ENCODE data around the gene DUOXA2. TPM values are rescaled to one million over a fixed set of nuclear protein-coding genes. Genes with fewer than 3 reads are reported as not detected.
A peak's percentile ranks its signal among the peaks of the same experiment; 100 is the strongest.

DUOXA2 gene
- total RNA-seq, 1 donor from 2014 or later = not detected

GRCh38 chr15:45115312-45115820 lies 1.2 kb downstream of the DUOXA2 start:
- no peaks in the 10 kb centered on the region for H3K36me3 Mint-ChIP-seq (ENCODE audit: low read depth, unreplicated experiment)
- no peak for FAIRE-seq
- peaks cover 72% of the 10 kb centered on the region for H3K27me3 Mint-ChIP-seq (ENCODE audit: low read depth, unreplicated experiment)
- H3K9me3 Mint-ChIP-seq (ENCODE audit: unreplicated experiment) = peaks cover 5% of the 10 kb centered on the region
- no peak overlapping the region for H3K4me3 ChIP-seq (ENCODE audit: insufficient read depth, low read depth, low read length)
- H3K27ac Mint-ChIP-seq (ENCODE audit: unreplicated experiment) = no peak overlapping the region
- no peak overlapping the region for H3K9ac ChIP-seq (ENCODE audit: low read length)
- no peak overlapping the region for H3K27ac ChIP-seq (ENCODE audit: low read depth, low read length)
- no peak for DNase-seq (ENCODE audit: low read depth)
- no peaks in the 10 kb centered on the region for H3K36me3 ChIP-seq (ENCODE audit: insufficient read depth, low read length)
- H2AFZ ChIP-seq (ENCODE audit: low read depth, low read length) = no peak overlapping the region
- no peaks in the 10 kb centered on the region for H3K4me1 ChIP-seq (ENCODE audit: insufficient read depth, low read length)
- H3K79me2 ChIP-seq (ENCODE audit: insufficient read depth, low read length) = no peaks in the 10 kb centered on the region
- H3K4me1 Mint-ChIP-seq (ENCODE audit: low read depth, unreplicated experiment) = no peaks in the 10 kb centered on the region
- H3K27me3 ChIP-seq (ENCODE audit: insufficient read depth, low read length) = peaks cover 67% of the 10 kb centered on the region
- TF ChIP-seq CTCF (IDR thresholded peaks at IDR 0.05; ENCODE audit: insufficient read depth, low read depth, low read length) (no peak), EZH2 (IDR thresholded peaks at IDR 0.05; ENCODE audit: insufficient read depth, low read length) (no peak)
- no peaks in the 10 kb centered on the region for H4K20me1 ChIP-seq (ENCODE audit: insufficient read depth, low read length)
- no peak overlapping the region for H3K4me3 Mint-ChIP-seq (ENCODE audit: unreplicated experiment)
- no peak overlapping the region for H3K4me2 ChIP-seq (ENCODE audit: low read length)
- H3K9me3 ChIP-seq (ENCODE audit: insufficient read depth, low read depth, low read length) = no peaks in the 10 kb centered on the region

DNA sequence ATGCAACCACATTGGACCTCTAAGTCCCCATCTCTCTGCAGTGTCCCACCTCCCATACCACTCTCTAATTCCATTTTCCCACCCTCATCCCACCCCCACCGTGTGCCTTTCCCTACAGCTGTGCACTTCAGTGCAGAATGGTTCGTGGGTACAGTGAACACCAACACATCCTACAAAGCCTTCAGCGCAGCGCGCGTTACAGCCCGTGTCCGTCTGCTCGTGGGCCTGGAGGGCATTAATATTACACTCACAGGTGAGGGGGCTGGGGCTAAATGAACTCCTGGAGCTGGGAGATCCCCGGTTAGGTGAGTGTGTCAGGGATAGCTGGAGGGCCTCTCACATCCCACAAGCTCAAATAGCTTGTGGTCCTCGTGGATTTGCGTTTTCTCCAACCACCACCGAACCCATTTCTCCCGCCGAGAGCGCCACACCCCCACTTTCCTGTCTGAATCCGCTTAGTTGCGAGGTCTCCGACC lies 1.9 kb downstream of the DUOXA2 start:
- Mint-ChIP-seq H3K4me3 (ENCODE audit: unreplicated experiment) (no peak overlapping the region), H3K27me3 (ENCODE audit: low read depth, unreplicated experiment) (peaks cover 68% of the 10 kb centered on the region), H3K36me3 (ENCODE audit: low read depth, unreplicated experiment) (no peaks in the 10 kb centered on the region), H3K4me1 (ENCODE audit: low read depth, unreplicated experiment) (peaks cover 3% of the 10 kb centered on the region), H3K9me3 (ENCODE audit: unreplicated experiment) (peaks cover 1% of the 10 kb centered on the region), H3K27ac (ENCODE audit: unreplicated experiment) (no peak overlapping the region)
- H3K4me3 ChIP-seq (ENCODE audit: insufficient read depth, low read depth, low read length) = no peak overlapping the region
- H2AFZ ChIP-seq (ENCODE audit: low read depth, low read length) = peak overlapping the region; percentile 18
- no peak for FAIRE-seq
- H3K27me3 ChIP-seq (ENCODE audit: insufficient read depth, low read length) = peaks cover 62% of the 10 kb centered on the region
- no peak for DNase-seq (ENCODE audit: low read depth)
- no peaks in the 10 kb centered on the region for H3K4me1 ChIP-seq (ENCODE audit: insufficient read depth, low read length)
- no peak overlapping the region for H3K27ac ChIP-seq (ENCODE audit: low read depth, low read length)
- H3K9me3 ChIP-seq (ENCODE audit: insufficient read depth, low read depth, low read length) = no peaks in the 10 kb centered on the region
- no peak overlapping the region for H3K9ac ChIP-seq (ENCODE audit: low read length)
- TF ChIP-seq CTCF (IDR thresholded peaks at IDR 0.05; ENCODE audit: insufficient read depth, low read depth, low read length) = no peak
- no peak for TF ChIP-seq EZH2 (IDR thresholded peaks at IDR 0.05; ENCODE audit: insufficient read depth, low read length)
- H3K36me3 ChIP-seq (ENCODE audit: insufficient read depth, low read length) = no peaks in the 10 kb centered on the region
- no peak overlapping the region for H3K4me2 ChIP-seq (ENCODE audit: low read length)
- no peaks in the 10 kb centered on the region for H3K79me2 ChIP-seq (ENCODE audit: insufficient read depth, low read length)
- no peaks in the 10 kb centered on the region for H4K20me1 ChIP-seq (ENCODE audit: insufficient read depth, low read length)

GRCh38 chr15:45116482-45117307 lies 2.6 kb downstream of the DUOXA2 start:
- Histone ChIP-seq H3K9ac (ENCODE audit: low read length) (no peak overlapping the region), H3K27me3 (ENCODE audit: insufficient read depth, low read length) (peaks cover 61% of the 10 kb centered on the region), H3K36me3 (ENCODE audit: insufficient read depth, low read length) (no peaks in the 10 kb centered on the region), H3K27ac (ENCODE audit: low read depth, low read length) (no peak overlapping the region), H2AFZ (ENCODE audit: low read depth, low read length) (peak overlapping the region; percentile 18), H3K9me3 (ENCODE audit: insufficient read depth, low read depth, low read length) (no peaks in the 10 kb centered on the region), H3K4me2 (ENCODE audit: low read length) (peak overlapping the region; percentile 56), H3K4me3 (ENCODE audit: insufficient read depth, low read depth, low read length) (no peak overlapping the region), H3K4me1 (ENCODE audit: insufficient read depth, low read length) (peaks cover 1% of the 10 kb centered on the region), H3K79me2 (ENCODE audit: insufficient read depth, low read length) (no peaks in the 10 kb centered on the region), H4K20me1 (ENCODE audit: insufficient read depth, low read length) (no peaks in the 10 kb centered on the region)
- FAIRE-seq = no peak
- TF ChIP-seq EZH2 (IDR thresholded peaks at IDR 0.05; ENCODE audit: insufficient read depth, low read length) (peak; percentile 82), CTCF (IDR thresholded peaks at IDR 0.05; ENCODE audit: insufficient read depth, low read depth, low read length) (no peak)
- H3K4me3 Mint-ChIP-seq (ENCODE audit: unreplicated experiment) = no peak overlapping the region
- H3K27me3 Mint-ChIP-seq (ENCODE audit: low read depth, unreplicated experiment) = peaks cover 68% of the 10 kb centered on the region
- peaks cover 1% of the 10 kb centered on the region for H3K9me3 Mint-ChIP-seq (ENCODE audit: unreplicated experiment)
- H3K4me1 Mint-ChIP-seq (ENCODE audit: low read depth, unreplicated experiment) = peaks cover 5% of the 10 kb centered on the region
- H3K27ac Mint-ChIP-seq (ENCODE audit: unreplicated experiment) = no peak overlapping the region
- DNase-seq (ENCODE audit: low read depth) = no peak
- H3K36me3 Mint-ChIP-seq (ENCODE audit: low read depth, unreplicated experiment) = no peaks in the 10 kb centered on the region

Measured in astrocyte (in vitro differentiated cells and primary cell).